ENCODE data around the gene MSX2.

MSX2 gene

GRCh38 chr5:174724484-174725260 lies at the start of gene MSX2:
Gene MSX2 (plus strand): TSS chr5:174724582. CDS start chr5:174724660, 78 bp downstream.
- Histone ChIP-seq H4K20me1 (ENCODE audit: control insufficient read depth, insufficient read depth, low read depth, low read length) (no peaks in the 10 kb centered on the region), H3K4me3 (ENCODE audit: low read length) (no peak within 1 kb of the TSS), H3K9me2 (replicated peaks; ENCODE audit: control insufficient read depth, low read length) (no peaks in the 10 kb centered on the region), H3K4me1 (ENCODE audit: control insufficient read depth, low read length) (no peaks in the 10 kb centered on the region), H3K4me2 (ENCODE audit: low read length) (no peak within 1 kb of the TSS), H3K9me3 (ENCODE audit: control insufficient read depth, insufficient read depth, low read length) (no peaks in the 10 kb centered on the region), H3K27me3 (ENCODE audit: control insufficient read depth, low read length) (peaks cover 15% of the 10 kb centered on the region), H3K27ac (ENCODE audit: low read depth, low read length) (no peak within 1 kb of the TSS), H3F3A (ENCODE audit: control insufficient read depth, insufficient read depth) (no peaks in the 10 kb centered on the region), H3K79me2 (ENCODE audit: control insufficient read depth, low read length) (no peaks in the 10 kb centered on the region), H3K36me3 (ENCODE audit: control insufficient read depth, low read length) (no peaks in the 10 kb centered on the region)
- TF ChIP-seq, protein P1, sequence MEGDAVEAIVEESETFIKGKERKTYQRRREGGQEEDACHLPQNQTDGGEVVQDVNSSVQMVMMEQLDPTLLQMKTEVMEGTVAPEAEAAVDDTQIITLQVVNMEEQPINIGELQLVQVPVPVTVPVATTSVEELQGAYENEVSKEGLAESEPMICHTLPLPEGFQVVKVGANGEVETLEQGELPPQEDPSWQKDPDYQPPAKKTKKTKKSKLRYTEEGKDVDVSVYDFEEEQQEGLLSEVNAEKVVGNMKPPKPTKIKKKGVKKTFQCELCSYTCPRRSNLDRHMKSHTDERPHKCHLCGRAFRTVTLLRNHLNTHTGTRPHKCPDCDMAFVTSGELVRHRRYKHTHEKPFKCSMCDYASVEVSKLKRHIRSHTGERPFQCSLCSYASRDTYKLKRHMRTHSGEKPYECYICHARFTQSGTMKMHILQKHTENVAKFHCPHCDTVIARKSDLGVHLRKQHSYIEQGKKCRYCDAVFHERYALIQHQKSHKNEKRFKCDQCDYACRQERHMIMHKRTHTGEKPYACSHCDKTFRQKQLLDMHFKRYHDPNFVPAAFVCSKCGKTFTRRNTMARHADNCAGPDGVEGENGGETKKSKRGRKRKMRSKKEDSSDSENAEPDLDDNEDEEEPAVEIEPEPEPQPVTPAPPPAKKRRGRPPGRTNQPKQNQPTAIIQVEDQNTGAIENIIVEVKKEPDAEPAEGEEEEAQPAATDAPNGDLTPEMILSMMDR (IDR thresholded peaks at IDR 0.05; ENCODE audit: low read depth, low read length, poor library complexity, severe bottlenecking) = no peak
- no peak for TF ChIP-seq EZH2phosphoT487 (IDR thresholded peaks at IDR 0.05; ENCODE audit: borderline replicate concordance, low read length)

DNA sequence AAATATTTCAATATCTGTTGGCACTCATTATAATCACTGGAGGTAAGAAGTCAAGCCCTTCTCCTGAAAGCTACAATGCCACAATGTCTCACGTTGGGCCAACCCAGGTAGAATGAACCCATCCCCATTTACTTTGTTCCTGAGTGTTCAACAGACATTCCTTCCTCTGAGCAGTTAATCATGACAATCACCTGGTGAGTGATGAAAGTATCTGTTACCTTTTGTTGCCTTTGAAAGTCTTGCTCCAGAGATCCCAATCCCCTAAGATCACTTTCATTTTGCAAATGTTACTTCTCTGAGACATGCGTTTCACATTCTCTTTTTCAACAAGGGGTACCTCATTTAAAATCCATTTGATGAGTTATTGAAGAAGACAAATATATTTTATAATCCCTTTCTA lies 49.3 kb upstream of the MSX2 start:
- Histone ChIP-seq H3K79me2 (ENCODE audit: control insufficient read depth, low read length) (no peaks in the 10 kb centered on the region), H3K9me3 (ENCODE audit: control insufficient read depth, insufficient read depth, low read length) (no peaks in the 10 kb centered on the region), H3K36me3 (ENCODE audit: control insufficient read depth, low read length) (no peaks in the 10 kb centered on the region), H3K27ac (ENCODE audit: low read depth, low read length) (no peak overlapping the region), H4K20me1 (ENCODE audit: control insufficient read depth, insufficient read depth, low read depth, low read length) (no peaks in the 10 kb centered on the region), H3F3A (ENCODE audit: control insufficient read depth, insufficient read depth) (no peaks in the 10 kb centered on the region), H3K27me3 (ENCODE audit: control insufficient read depth, low read length) (no peaks in the 10 kb centered on the region), H3K4me2 (ENCODE audit: low read length) (no peak overlapping the region), H3K4me3 (ENCODE audit: low read length) (no peak overlapping the region), H3K9me2 (replicated peaks; ENCODE audit: control insufficient read depth, low read length) (no peaks in the 10 kb centered on the region), H3K4me1 (ENCODE audit: control insufficient read depth, low read length) (no peaks in the 10 kb centered on the region)
- TF ChIP-seq, protein P1 (IDR thresholded peaks at IDR 0.05; ENCODE audit: low read depth, low read length, poor library complexity, severe bottlenecking) = no peak
- no peak for TF ChIP-seq EZH2phosphoT487 (IDR thresholded peaks at IDR 0.05; ENCODE audit: borderline replicate concordance, low read length)

DNA sequence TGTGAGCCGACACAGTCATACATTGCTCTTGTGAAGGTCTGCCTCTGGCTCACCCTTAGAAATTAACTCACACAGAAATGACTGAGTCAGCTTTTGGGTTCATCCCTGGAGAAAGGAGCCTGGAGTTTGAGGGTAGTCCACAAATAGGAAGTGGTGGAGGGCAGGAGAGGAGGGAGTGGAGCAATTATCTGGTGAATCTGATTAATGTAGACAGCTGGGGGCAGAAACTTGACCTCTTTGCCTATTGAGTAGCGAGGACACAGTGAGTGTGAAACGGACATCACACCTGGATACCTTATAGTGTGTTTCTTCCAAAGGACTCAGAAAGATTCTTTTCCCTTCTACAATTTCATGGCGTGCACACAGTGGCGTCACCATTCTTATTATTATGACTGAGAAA lies 48.5 kb upstream of the MSX2 start:
- H3F3A ChIP-seq (ENCODE audit: control insufficient read depth, insufficient read depth) = no peaks in the 10 kb centered on the region
- H3K79me2 ChIP-seq (ENCODE audit: control insufficient read depth, low read length) = no peaks in the 10 kb centered on the region
- H4K20me1 ChIP-seq (ENCODE audit: control insufficient read depth, insufficient read depth, low read depth, low read length) = no peaks in the 10 kb centered on the region
- H3K4me1 ChIP-seq (ENCODE audit: control insufficient read depth, low read length) = no peaks in the 10 kb centered on the region
- no peaks in the 10 kb centered on the region for H3K36me3 ChIP-seq (ENCODE audit: control insufficient read depth, low read length)
- H3K9me3 ChIP-seq (ENCODE audit: control insufficient read depth, insufficient read depth, low read length) = no peaks in the 10 kb centered on the region
- no peak overlapping the region for H3K27ac ChIP-seq (ENCODE audit: low read depth, low read length)
- TF ChIP-seq, protein P1 (IDR thresholded peaks at IDR 0.05; ENCODE audit: low read depth, low read length, poor library complexity, severe bottlenecking) = no peak
- TF ChIP-seq EZH2phosphoT487 (IDR thresholded peaks at IDR 0.05; ENCODE audit: borderline replicate concordance, low read length) = no peak
- no peaks in the 10 kb centered on the region for H3K27me3 ChIP-seq (ENCODE audit: control insufficient read depth, low read length)
- H3K4me3 ChIP-seq (ENCODE audit: low read length) = no peak overlapping the region
- no peaks in the 10 kb centered on the region for H3K9me2 ChIP-seq (replicated peaks; ENCODE audit: control insufficient read depth, low read length)
- no peak overlapping the region for H3K4me2 ChIP-seq (ENCODE audit: low read length)
